Cortex of kidney (tissue), 1 donor: ENCODE measurements around the gene HPGDS.
"Not testable (repeated sequence)": the region's sequence is repeated elsewhere in the genome, so short reads cannot be mapped to it uniquely, and the experiment has no call there.

ENCODE experiments used
- DNase-seq: peaks from one replicate; lab custom pipeline; 2025; lab: John Stamatoyannopoulos, UW

Gene HPGDS

GRCh38 chr4:94342694-94343093, at the start of gene HPGDS:
TSS of gene HPGDS (minus strand) at chr4:94342836. CDS start at chr4:94334629, 8,207 bp downstream.
- no peak for DNase-seq

- DNase-seq = no peak
These were observed 48.3 kb upstream of the HPGDS start for GRCh38 chr4:94390804-94391410.

- DNase-seq = no peak
These were observed 47.1 kb upstream of the HPGDS start for GRCh38 chr4:94389595-94390267.

GRCh38 chr4:94387965-94388364, 45.3 kb upstream of the HPGDS start:
- not testable (repeated sequence) for DNase-seq

DNA sequence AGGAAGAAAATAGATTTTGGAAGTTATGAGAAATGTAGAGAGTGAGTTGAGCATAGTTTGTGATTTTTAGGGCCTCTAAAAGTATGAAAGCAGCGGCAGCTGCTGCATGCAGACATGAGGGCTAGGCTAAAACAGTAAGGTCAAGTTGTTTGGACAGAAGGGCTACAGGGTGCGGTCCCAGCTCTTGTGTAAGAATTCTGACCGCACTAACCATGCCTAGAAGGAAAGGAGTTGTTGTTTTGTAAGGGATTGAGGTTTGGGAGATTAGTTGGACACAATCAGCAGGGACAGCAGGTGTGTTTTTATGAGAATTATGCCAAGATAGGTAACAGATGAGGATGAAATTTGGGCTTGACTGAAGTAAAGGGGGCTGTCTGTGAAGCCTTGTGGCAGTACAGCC, 42.8 kb upstream of the HPGDS start:
- not testable (repeated sequence) for DNase-seq

GRCh38 chr4:94382891-94383290, 40.3 kb upstream of the HPGDS start:
- not testable (repeated sequence) for DNase-seq

GRCh38 chr4:94378047-94378446, 35.4 kb upstream of the HPGDS start:
- no peak for DNase-seq

- no peak for DNase-seq
These were observed 34.7 kb upstream of the HPGDS start for GRCh38 chr4:94377294-94377693.

DNA sequence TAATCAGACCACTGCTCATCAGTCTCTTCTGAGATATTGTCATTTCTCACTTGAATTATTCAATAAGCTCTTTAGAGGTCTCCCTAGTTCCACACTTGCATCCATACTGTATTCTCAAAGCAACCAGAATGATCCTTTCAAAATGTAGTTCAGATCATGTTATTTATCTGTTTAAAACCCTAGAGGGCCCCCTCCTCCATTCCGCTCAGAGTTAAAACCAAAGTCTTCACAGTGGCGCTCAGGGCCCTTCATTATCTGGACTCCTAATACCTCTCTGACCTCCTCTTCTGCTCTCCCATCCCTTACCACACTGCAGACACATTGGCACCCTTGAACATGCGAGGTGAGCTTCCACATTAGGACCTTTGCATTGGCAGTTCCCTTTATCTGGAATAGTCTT, 32.7 kb upstream of the HPGDS start:
- no peak for DNase-seq

- DNase-seq = no peak
These were observed 31.1 kb upstream of the HPGDS start for GRCh38 chr4:94373752-94374151.

DNA sequence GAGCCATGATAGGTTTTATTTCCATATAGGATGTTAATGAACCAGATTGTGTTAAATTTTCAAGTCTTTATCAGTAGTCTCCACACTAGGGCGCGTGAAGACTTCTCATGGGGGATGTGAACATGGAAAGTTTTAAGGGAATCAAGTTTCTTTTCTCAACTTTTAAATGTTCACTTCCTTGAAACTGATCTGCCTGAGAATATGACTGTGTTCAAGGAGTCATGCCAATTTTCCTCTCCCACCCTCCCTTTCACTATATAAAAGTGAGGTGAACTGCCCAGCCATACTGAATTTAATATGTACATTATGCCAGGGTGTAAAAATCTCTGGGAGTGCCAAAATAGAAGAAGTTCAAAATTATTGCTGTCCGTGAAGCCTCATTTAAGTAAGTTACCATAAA, 30.4 kb upstream of the HPGDS start:
- no peak for DNase-seq

GRCh38 chr4:94372228-94372978, 29.8 kb upstream of the HPGDS start:
- no peak for DNase-seq

DNA sequence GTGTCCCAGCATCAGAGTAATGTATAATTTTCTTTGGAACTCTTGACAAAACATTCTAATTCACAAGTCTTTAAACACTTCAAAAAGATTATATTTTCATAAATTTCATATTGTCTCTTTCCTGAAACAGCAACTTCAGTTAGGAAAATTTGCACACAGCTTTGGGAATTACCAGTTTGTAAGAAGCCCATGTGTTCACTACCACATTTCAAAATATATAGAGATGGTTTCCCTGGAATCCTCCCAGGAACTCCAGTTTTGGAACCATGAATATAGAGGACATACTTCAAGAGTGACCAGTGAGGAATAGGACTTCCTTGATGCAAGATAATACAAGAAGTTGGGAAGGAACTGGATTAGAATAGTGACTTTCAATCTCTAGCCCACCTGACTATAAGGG, 28.7 kb upstream of the HPGDS start:
- no peak for DNase-seq

GRCh38 chr4:94370533-94371254, 28.1 kb upstream of the HPGDS start:
- DNase-seq = no peak

DNA sequence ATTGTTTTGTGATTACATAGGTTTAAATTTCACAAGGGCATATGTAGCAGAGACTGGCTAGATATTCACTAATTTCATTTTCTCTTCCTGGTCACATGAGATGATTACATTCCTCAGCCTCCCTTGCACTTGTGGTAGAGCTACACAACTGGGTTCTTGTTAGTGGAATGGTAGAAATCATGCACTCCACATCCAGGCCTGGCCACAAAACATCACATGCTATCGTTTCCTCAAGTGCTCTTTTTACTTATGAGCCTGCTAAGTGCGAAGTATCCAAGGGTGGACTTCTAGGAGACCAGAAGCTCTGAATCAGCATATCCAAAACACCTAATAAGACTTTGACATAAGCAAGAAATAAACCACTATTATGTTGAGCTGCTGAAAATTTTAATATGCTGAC, 26.4 kb upstream of the HPGDS start:
- no peak for DNase-seq

- DNase-seq = no peak
These were observed 25.8 kb upstream of the HPGDS start for GRCh38 chr4:94368459-94368858.

- DNase-seq = no peak
These were observed 22.7 kb upstream of the HPGDS start for GRCh38 chr4:94365304-94365703.

DNA sequence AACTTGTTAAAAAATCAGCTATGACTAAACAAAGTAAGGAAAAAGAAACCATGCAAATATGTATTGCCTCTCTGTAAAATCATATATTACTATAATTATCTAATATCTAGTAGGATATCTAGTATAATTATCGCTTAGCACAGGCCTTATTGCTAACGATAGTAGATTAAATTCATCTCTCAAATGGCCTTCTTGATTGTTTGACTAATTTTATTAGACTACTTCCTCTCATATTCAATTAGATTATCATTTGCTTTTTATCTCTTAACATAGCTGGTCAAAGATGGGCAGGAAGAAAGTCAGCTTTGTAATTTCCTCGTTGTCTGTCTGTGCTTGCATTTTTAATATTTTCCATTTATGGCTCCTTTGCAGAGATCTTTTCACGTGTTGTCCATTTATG, 21.9 kb upstream of the HPGDS start:
- DNase-seq = no peak

GRCh38 chr4:94363136-94363655, 20.6 kb upstream of the HPGDS start:
- no peak for DNase-seq

DNA sequence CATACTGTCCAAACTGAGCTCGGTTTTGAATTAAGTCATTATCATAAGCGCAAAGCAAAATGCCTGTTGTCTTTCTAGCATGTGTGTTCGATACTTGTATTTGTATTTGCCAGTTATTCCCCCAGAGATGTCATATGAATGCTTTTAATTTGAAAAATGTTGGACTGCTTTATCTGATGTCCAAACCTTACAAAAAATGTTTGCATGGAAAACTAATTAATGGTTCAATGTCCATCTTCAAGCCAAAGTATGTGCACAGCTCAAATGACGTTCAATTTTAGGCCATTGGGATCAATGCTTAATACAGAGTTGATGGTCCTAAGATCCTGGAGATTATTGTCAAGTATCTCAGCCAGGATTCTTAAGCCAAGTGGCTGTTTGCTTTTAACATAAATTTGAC, 17.2 kb upstream of the HPGDS start:
- no peak for DNase-seq

DNA sequence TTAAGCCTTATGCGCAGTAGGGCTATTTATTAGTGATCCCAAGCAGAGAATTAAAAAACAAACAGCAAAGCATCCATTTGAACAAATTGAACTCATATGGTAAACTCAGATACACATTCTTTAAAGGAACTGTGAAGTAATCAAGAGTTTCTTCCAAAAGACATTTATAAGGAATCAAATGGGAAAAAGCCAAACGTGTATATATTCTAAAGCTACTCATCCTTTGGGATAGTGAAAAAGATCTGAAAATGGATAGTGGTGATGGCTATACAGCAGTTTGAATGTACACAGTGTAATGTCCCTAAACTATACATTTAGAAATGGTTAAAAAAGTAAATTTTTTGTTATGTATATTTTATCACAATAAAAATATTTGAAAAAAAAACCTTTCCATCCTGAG, 16.6 kb upstream of the HPGDS start:
- DNase-seq = no peak

DNA sequence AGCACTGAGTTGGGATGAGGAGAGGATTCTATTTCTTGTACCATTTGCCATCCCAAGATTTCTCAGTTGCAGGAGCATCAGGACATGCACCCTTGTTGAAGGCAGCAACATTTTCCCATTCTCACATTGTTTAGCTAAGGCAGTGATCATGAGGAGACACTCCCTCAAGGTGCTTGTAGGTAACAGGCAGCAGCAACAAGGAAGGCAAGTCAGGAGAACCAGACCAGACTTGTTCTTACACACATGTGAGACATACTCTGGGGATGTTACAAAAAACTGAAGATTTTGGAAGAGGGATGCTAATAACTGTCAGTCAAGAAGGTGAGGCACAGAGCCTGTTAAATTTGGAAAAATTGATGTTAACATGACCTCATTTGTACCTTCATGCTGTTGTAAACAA, 15.5 kb upstream of the HPGDS start:
- no peak for DNase-seq
